ENCODE measurements around the gene MTNR1B.

MTNR1B gene

GRCh38 chr11:92969634-92970347 is at the start of gene MTNR1B:
Gene MTNR1B, plus strand, starts transcription at chr11:92969651. Its CDS starts 75 bp downstream, at chr11:92969726.
- no peak within 1 kb of the TSS for H2AFZ ChIP-seq (ENCODE audit: low read depth, low read length)
- no peaks in the 10 kb centered on the region for H3K9me3 ChIP-seq (ENCODE audit: insufficient read depth, low read length, severe bottlenecking)
- TF ChIP-seq CTCF (IDR thresholded peaks at IDR 0.05; ENCODE audit: borderline replicate concordance, extremely low read depth, low read length, poor library complexity, severe bottlenecking) = no peak
- ATAC-seq (ENCODE audit: insufficient read depth, low read depth) = no peak
- H3K27me3 ChIP-seq (ENCODE audit: insufficient read depth, low read length, poor library complexity) = no peaks in the 10 kb centered on the region
- H3K36me3 ChIP-seq (ENCODE audit: insufficient read depth, low read length) = no peaks in the 10 kb centered on the region
- no peaks in the 10 kb centered on the region for H4K20me1 ChIP-seq (ENCODE audit: insufficient read depth, low read length)
- no peak for DNase-seq
- no peak within 1 kb of the TSS for H3K27ac ChIP-seq (ENCODE audit: low read length)
- no peak within 1 kb of the TSS for H3K4me2 ChIP-seq (ENCODE audit: insufficient read depth, low read length)
- H3K4me1 ChIP-seq (ENCODE audit: insufficient read depth, low read length) = no peaks in the 10 kb centered on the region
- H3K4me3 ChIP-seq (ENCODE audit: low read depth in 1 of 2, low read length in 2 of 2) = no peak within 1 kb of the TSS
- H3K9ac ChIP-seq (ENCODE audit: low read depth, low read length) = no peak within 1 kb of the TSS
- H3K79me2 ChIP-seq (ENCODE audit: insufficient read depth, low read length) = no peaks in the 10 kb centered on the region

DNA sequence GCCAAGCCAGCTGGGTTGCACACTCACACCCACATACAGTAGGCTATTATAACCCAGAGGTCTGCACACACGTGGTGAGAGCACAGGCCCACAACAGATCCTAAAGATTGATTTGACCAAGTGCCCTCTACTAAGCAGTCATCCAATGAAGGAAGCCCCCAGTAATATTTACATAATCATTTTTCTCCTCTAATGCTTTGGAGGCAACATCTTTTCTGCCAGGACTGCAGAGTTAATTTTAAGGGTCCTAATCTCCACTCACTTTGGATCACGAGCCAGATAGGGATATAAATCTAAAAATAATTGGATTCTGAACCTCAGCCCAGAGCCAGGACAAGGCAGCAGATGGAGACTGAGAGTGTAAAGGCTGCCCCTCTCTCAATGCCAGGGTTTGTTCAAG is 49.1 kb upstream of the MTNR1B start:
- no peak overlapping the region for H3K9ac ChIP-seq (ENCODE audit: low read depth, low read length)
- H3K9me3 ChIP-seq (ENCODE audit: insufficient read depth, low read length, severe bottlenecking) = peaks cover 9% of the 10 kb centered on the region
- no peak overlapping the region for H3K4me2 ChIP-seq (ENCODE audit: insufficient read depth, low read length)
- no peaks in the 10 kb centered on the region for H3K27me3 ChIP-seq (ENCODE audit: insufficient read depth, low read length, poor library complexity)
- no peak overlapping the region for H2AFZ ChIP-seq (ENCODE audit: low read depth, low read length)
- no peaks in the 10 kb centered on the region for H3K4me1 ChIP-seq (ENCODE audit: insufficient read depth, low read length)
- H3K4me3 ChIP-seq (ENCODE audit: low read depth in 1 of 2, low read length in 2 of 2) = no peak overlapping the region
- TF ChIP-seq EZH2 (IDR thresholded peaks at IDR 0.05; ENCODE audit: borderline replicate concordance, low read depth, low read length, severe bottlenecking) (no peak), CTCF (IDR thresholded peaks at IDR 0.05; ENCODE audit: borderline replicate concordance, extremely low read depth, low read length, poor library complexity, severe bottlenecking) (no peak)
- no peaks in the 10 kb centered on the region for H4K20me1 ChIP-seq (ENCODE audit: insufficient read depth, low read length)
- ATAC-seq (ENCODE audit: insufficient read depth, low read depth) (no peak), DNase-seq (no peak)
- no peaks in the 10 kb centered on the region for H3K79me2 ChIP-seq (ENCODE audit: insufficient read depth, low read length)
- no peak overlapping the region for H3K27ac ChIP-seq (ENCODE audit: low read length)
- no peaks in the 10 kb centered on the region for H3K36me3 ChIP-seq (ENCODE audit: insufficient read depth, low read length)

GRCh38 chr11:92922731-92923130 is 46.7 kb upstream of the MTNR1B start:
- H3K4me1 ChIP-seq (ENCODE audit: insufficient read depth, low read length) = no peaks in the 10 kb centered on the region
- H3K36me3 ChIP-seq (ENCODE audit: insufficient read depth, low read length) = no peaks in the 10 kb centered on the region
- TF ChIP-seq EZH2 (IDR thresholded peaks at IDR 0.05; ENCODE audit: borderline replicate concordance, low read depth, low read length, severe bottlenecking) (no peak), CTCF (IDR thresholded peaks at IDR 0.05; ENCODE audit: borderline replicate concordance, extremely low read depth, low read length, poor library complexity, severe bottlenecking) (no peak)
- H3K27ac ChIP-seq (ENCODE audit: low read length) = no peak overlapping the region
- H3K9ac ChIP-seq (ENCODE audit: low read depth, low read length) = no peak overlapping the region
- H3K27me3 ChIP-seq (ENCODE audit: insufficient read depth, low read length, poor library complexity) = no peaks in the 10 kb centered on the region
- H3K9me3 ChIP-seq (ENCODE audit: insufficient read depth, low read length, severe bottlenecking) = peaks cover 20% of the 10 kb centered on the region
- H3K4me2 ChIP-seq (ENCODE audit: insufficient read depth, low read length) = no peak overlapping the region
- no peak overlapping the region for H2AFZ ChIP-seq (ENCODE audit: low read depth, low read length)
- no peak for DNase-seq
- no peaks in the 10 kb centered on the region for H4K20me1 ChIP-seq (ENCODE audit: insufficient read depth, low read length)
- no peak for ATAC-seq (ENCODE audit: insufficient read depth, low read depth)
- H3K79me2 ChIP-seq (ENCODE audit: insufficient read depth, low read length) = no peaks in the 10 kb centered on the region
- no peak overlapping the region for H3K4me3 ChIP-seq (ENCODE audit: low read depth in 1 of 2, low read length in 2 of 2)
